ENCODE data around the gene CCSER1.

The CCSER1 gene

DNA sequence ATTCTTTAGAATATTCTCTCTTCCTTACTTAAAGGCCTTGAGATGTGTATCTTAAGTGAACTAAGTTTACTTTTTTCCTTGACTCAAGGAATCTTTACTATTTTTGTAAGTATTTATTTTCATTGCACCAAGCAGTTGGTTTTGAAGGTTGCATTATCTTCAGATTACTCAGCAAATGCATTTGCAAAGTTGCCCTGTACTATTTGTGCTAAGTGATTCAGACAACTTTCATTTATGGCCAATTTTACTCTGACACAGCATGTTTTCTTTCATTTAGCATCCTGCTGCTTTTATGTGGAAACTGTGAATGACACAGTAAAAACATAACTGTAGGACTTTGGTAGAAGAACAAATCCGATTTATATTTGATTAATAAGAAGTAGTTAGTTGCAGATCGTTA is 191.0 kb downstream of the CCSER1 start:
- Histone ChIP-seq H3K18ac (ENCODE audit: low read length) (no peak overlapping the region), H3K27me3 (ENCODE audit: control insufficient read depth in 3 of 3, insufficient read depth in 3 of 3, low read depth in 1 of 3, low read length in 3 of 3) (no peaks in the 10 kb centered on the region), H2BK120ac (ENCODE audit: low read depth, low read length) (no peak overlapping the region), H3K4me1 (ENCODE audit: control insufficient read depth in 2 of 2, insufficient read depth in 1 of 2, low read depth in 1 of 2, low read length in 2 of 2) (peaks cover 0 to 8% of the 10 kb centered on the region in 2 donors), H2AK5ac (ENCODE audit: low read depth, low read length) (no peak overlapping the region), H3K27ac (replicated peaks; ENCODE audit: low read length) (no peak overlapping the region), H3K4me2 (ENCODE audit: insufficient read depth, low read length, poor library complexity, severe bottlenecking) (no peak overlapping the region), H3K9me3 (replicated peaks in 1 of 2; ENCODE audit: control insufficient read depth in 2 of 2, insufficient read depth in 1 of 2, low read depth in 1 of 2, low read length in 2 of 2) (peaks cover 0 to 2% of the 10 kb centered on the region in 2 donors), H3K14ac (ENCODE audit: low read length) (no peak overlapping the region), H2BK12ac (ENCODE audit: low read length) (no peak overlapping the region), H4K8ac (ENCODE audit: low read depth, low read length) (no peak overlapping the region), H3K4ac (ENCODE audit: low read length) (no peak overlapping the region), H4K91ac (ENCODE audit: low read depth, low read length, poor library complexity) (no peak overlapping the region), H2BK15ac (ENCODE audit: low read length) (no peak overlapping the region), H3K23ac (ENCODE audit: low read depth, low read length, poor library complexity) (no peak overlapping the region), H3K79me1 (ENCODE audit: low read depth, low read length) (no peaks in the 10 kb centered on the region), H2BK5ac (ENCODE audit: low read length) (no peak overlapping the region), H3K4me3 (ENCODE audit: low read length in 2 of 2) (no peak overlapping the region), H3K36me3 (replicated peaks in 1 of 2; ENCODE audit: control insufficient read depth in 2 of 2, insufficient read depth in 2 of 2, low read length in 2 of 2) (no peaks in the 10 kb centered on the region), H2AFZ (ENCODE audit: low read length) (peak overlapping the region; percentile 1), H3K9ac (ENCODE audit: low read depth, low read length, poor library complexity) (no peak overlapping the region)
- no CpG with 5 or more reads among the region's 2 CpGs for whole genome bisulfite sequencing, 2 donors (ENCODE audit: extremely low coverage in 2 of 2, insufficient read length in 2 of 2, insufficient replicate concordance in 1 of 2)
- no peak for DNase-seq (ENCODE audit: low spot score)

DNA sequence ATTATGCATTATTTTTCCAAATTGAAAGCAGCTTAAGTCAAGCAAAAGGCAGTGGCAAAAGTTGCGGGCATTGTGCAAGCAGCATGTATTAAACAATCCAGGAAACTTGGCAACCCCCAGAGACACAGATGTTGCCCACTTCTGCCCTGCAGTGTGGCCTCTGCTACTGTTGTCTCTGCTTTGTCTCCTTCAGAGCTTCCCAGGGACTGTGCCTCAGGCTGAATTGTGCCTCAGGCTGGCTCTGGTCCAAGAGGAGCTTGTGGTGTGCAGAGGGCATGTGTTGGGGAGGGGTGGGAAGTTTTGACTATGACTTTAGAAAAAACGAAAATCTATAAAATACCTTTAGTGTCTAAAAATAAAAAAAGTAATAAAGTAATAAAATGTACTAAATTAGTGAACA is 201.4 kb downstream of the CCSER1 start:
- peak; percentile 8 for DNase-seq (ENCODE audit: low spot score)
- H3K14ac ChIP-seq (ENCODE audit: low read length): no peak overlapping the region
- H3K18ac ChIP-seq (ENCODE audit: low read length): no peak overlapping the region
- H2AFZ ChIP-seq (ENCODE audit: low read length): peak overlapping the region; percentile 71
- no peak overlapping the region for H3K4ac ChIP-seq (ENCODE audit: low read length)
- H3K4me1 ChIP-seq (ENCODE audit: control insufficient read depth in 2 of 2, insufficient read depth in 1 of 2, low read depth in 1 of 2, low read length in 2 of 2): peaks cover 2% of the 10 kb centered on the region in 2 donors
- no peak overlapping the region for H3K4me3 ChIP-seq (ENCODE audit: low read length in 2 of 2)
- no peak overlapping the region for H2BK5ac ChIP-seq (ENCODE audit: low read length)
- no CpG with 5 or more reads among the region's 2 CpGs for WGBS, 2 donors (ENCODE audit: extremely low coverage in 2 of 2, insufficient read length in 2 of 2, insufficient replicate concordance in 1 of 2)
- no peak overlapping the region for H3K9ac ChIP-seq (ENCODE audit: low read depth, low read length, poor library complexity)
- H3K4me2 ChIP-seq (ENCODE audit: insufficient read depth, low read length, poor library complexity, severe bottlenecking): no peak overlapping the region
- no peak overlapping the region for H3K27ac ChIP-seq (replicated peaks; ENCODE audit: low read length)
- no peaks in the 10 kb centered on the region for H3K9me3 ChIP-seq (replicated peaks in 1 of 2; ENCODE audit: control insufficient read depth in 2 of 2, insufficient read depth in 1 of 2, low read depth in 1 of 2, low read length in 2 of 2)
- H3K27me3 ChIP-seq (ENCODE audit: control insufficient read depth in 3 of 3, insufficient read depth in 3 of 3, low read depth in 1 of 3, low read length in 3 of 3): no peaks in the 10 kb centered on the region
- H3K36me3 ChIP-seq (replicated peaks in 1 of 2; ENCODE audit: control insufficient read depth in 2 of 2, insufficient read depth in 2 of 2, low read length in 2 of 2): no peaks in the 10 kb centered on the region
- no peak overlapping the region for H4K91ac ChIP-seq (ENCODE audit: low read depth, low read length, poor library complexity)
- no peak overlapping the region for H2BK120ac ChIP-seq (ENCODE audit: low read depth, low read length)
- no peak overlapping the region for H2BK12ac ChIP-seq (ENCODE audit: low read length)
- no peaks in the 10 kb centered on the region for H3K79me1 ChIP-seq (ENCODE audit: low read depth, low read length)
- H2AK5ac ChIP-seq (ENCODE audit: low read depth, low read length): no peak overlapping the region
- H2BK15ac ChIP-seq (ENCODE audit: low read length): no peak overlapping the region
- H4K8ac ChIP-seq (ENCODE audit: low read depth, low read length): no peak overlapping the region
- no peak overlapping the region for H3K23ac ChIP-seq (ENCODE audit: low read depth, low read length, poor library complexity)

DNA sequence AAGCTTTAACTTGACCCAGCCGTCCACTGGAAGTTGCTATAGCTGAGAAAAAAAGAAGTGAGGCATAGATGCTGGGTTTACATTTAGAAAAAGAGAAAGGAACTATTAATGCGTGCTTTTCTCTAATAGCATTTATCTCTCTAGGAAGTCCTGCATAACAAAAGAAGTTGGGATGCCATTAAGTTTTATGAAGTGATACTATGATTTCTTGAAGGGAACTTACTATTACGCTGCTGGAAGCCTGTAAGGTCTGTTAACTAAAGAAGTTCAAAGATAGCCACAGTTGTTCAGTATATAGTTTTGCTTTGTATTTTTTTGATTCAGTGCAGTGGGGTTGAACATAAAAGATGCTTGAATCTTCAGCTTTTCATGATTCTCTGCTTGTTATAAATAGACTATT is 203.4 kb downstream of the CCSER1 start:
- H2BK15ac ChIP-seq (ENCODE audit: low read length): no peak overlapping the region
- no peaks in the 10 kb centered on the region for H3K9me3 ChIP-seq (replicated peaks in 1 of 2; ENCODE audit: control insufficient read depth in 2 of 2, insufficient read depth in 1 of 2, low read depth in 1 of 2, low read length in 2 of 2)
- no peak overlapping the region for H3K4me3 ChIP-seq (ENCODE audit: low read length in 2 of 2)
- H3K27ac ChIP-seq (replicated peaks; ENCODE audit: low read length): no peak overlapping the region
- H3K9ac ChIP-seq (ENCODE audit: low read depth, low read length, poor library complexity): no peak overlapping the region
- H2BK5ac ChIP-seq (ENCODE audit: low read length): no peak overlapping the region
- H2AK5ac ChIP-seq (ENCODE audit: low read depth, low read length): no peak overlapping the region
- H3K36me3 ChIP-seq (replicated peaks in 1 of 2; ENCODE audit: control insufficient read depth in 2 of 2, insufficient read depth in 2 of 2, low read length in 2 of 2): no peaks in the 10 kb centered on the region
- H3K4me2 ChIP-seq (ENCODE audit: insufficient read depth, low read length, poor library complexity, severe bottlenecking): no peak overlapping the region
- H3K23ac ChIP-seq (ENCODE audit: low read depth, low read length, poor library complexity): no peak overlapping the region
- H3K4me1 ChIP-seq (ENCODE audit: control insufficient read depth in 2 of 2, insufficient read depth in 1 of 2, low read depth in 1 of 2, low read length in 2 of 2): peaks cover 2% of the 10 kb centered on the region in 2 donors
- H3K27me3 ChIP-seq (ENCODE audit: control insufficient read depth in 3 of 3, insufficient read depth in 3 of 3, low read depth in 1 of 3, low read length in 3 of 3): no peaks in the 10 kb centered on the region
- H2BK12ac ChIP-seq (ENCODE audit: low read length): no peak overlapping the region
- H4K91ac ChIP-seq (ENCODE audit: low read depth, low read length, poor library complexity): no peak overlapping the region
- WGBS, 2 donors (ENCODE audit: extremely low coverage in 2 of 2, insufficient read length in 2 of 2, insufficient replicate concordance in 1 of 2): no CpG with 5 or more reads among the region's 3 CpGs
- no peak overlapping the region for H3K18ac ChIP-seq (ENCODE audit: low read length)
- no peak overlapping the region for H4K8ac ChIP-seq (ENCODE audit: low read depth, low read length)
- no peak overlapping the region for H3K14ac ChIP-seq (ENCODE audit: low read length)
- no peak for DNase-seq (ENCODE audit: low spot score)
- H3K4ac ChIP-seq (ENCODE audit: low read length): no peak overlapping the region
- no peak overlapping the region for H2BK120ac ChIP-seq (ENCODE audit: low read depth, low read length)
- no peaks in the 10 kb centered on the region for H3K79me1 ChIP-seq (ENCODE audit: low read depth, low read length)
- H2AFZ ChIP-seq (ENCODE audit: low read length): no peak overlapping the region

DNA sequence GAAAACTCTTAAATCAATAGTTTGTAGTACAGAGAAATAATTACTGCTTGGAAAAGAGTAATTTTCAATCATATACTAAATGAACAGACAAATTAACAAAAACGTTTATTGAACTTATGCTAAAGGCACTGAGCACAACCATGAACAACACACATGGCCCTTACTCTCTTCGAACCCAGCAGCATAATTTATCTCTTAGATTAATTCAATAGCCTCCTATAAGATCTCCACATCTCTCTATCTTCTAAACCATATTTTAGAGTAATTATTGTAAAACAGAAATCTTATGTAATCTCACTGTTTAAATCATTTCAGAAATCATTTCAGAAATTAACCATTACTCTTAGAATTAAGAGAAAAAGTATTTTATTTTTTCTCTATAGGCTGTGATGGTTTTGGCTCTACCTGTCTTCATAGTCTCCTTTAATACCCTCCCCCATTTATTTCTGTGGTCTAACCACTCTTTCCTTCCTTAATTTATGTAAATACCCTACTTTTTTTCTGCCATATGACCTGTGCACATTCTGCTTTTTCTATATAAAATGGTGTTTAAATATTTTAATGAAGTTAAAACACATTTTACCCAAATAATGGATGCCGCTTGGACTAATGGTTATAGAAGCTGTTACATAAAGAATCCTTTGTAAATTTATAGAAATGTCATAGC is 218.5 kb downstream of the CCSER1 start:
- no CpG with 5 or more reads among the region's 3 CpGs for WGBS, 2 donors (ENCODE audit: extremely low coverage in 2 of 2, insufficient read length in 2 of 2, insufficient replicate concordance in 1 of 2)
- no peaks in the 10 kb centered on the region for H3K79me1 ChIP-seq (ENCODE audit: low read depth, low read length)

More for the DNA sequence above, 218.5 kb downstream of the CCSER1 start:
- H2AK5ac ChIP-seq (ENCODE audit: low read depth, low read length): no peak overlapping the region
- H3K9ac ChIP-seq (ENCODE audit: low read depth, low read length, poor library complexity): no peak overlapping the region
- H2BK120ac ChIP-seq (ENCODE audit: low read depth, low read length): no peak overlapping the region
- no peak overlapping the region for H4K91ac ChIP-seq (ENCODE audit: low read depth, low read length, poor library complexity)
- no peak overlapping the region for H3K27ac ChIP-seq (replicated peaks; ENCODE audit: low read length)
- no peak overlapping the region for H4K8ac ChIP-seq (ENCODE audit: low read depth, low read length)
- no peaks in the 10 kb centered on the region for H3K4me1 ChIP-seq (ENCODE audit: control insufficient read depth in 2 of 2, insufficient read depth in 1 of 2, low read depth in 1 of 2, low read length in 2 of 2)
- no peak overlapping the region for H3K4me2 ChIP-seq (ENCODE audit: insufficient read depth, low read length, poor library complexity, severe bottlenecking)
- H3K4me3 ChIP-seq (ENCODE audit: low read length in 2 of 2): no peak overlapping the region
- H2BK15ac ChIP-seq (ENCODE audit: low read length): no peak overlapping the region
- no peak overlapping the region for H2AFZ ChIP-seq (ENCODE audit: low read length)
- H3K4ac ChIP-seq (ENCODE audit: low read length): no peak overlapping the region
- no peak for DNase-seq (ENCODE audit: low spot score)
- H3K27me3 ChIP-seq (ENCODE audit: control insufficient read depth in 3 of 3, insufficient read depth in 3 of 3, low read depth in 1 of 3, low read length in 3 of 3): no peaks in the 10 kb centered on the region
- H3K23ac ChIP-seq (ENCODE audit: low read depth, low read length, poor library complexity): no peak overlapping the region
- no peak overlapping the region for H2BK5ac ChIP-seq (ENCODE audit: low read length)
- no peak overlapping the region for H2BK12ac ChIP-seq (ENCODE audit: low read length)
- no peaks in the 10 kb centered on the region for H3K9me3 ChIP-seq (replicated peaks in 1 of 2; ENCODE audit: control insufficient read depth in 2 of 2, insufficient read depth in 1 of 2, low read depth in 1 of 2, low read length in 2 of 2)
- H3K36me3 ChIP-seq (replicated peaks in 1 of 2; ENCODE audit: control insufficient read depth in 2 of 2, insufficient read depth in 2 of 2, low read length in 2 of 2): no peaks in the 10 kb centered on the region
- no peak overlapping the region for H3K14ac ChIP-seq (ENCODE audit: low read length)
- H3K18ac ChIP-seq (ENCODE audit: low read length): no peak overlapping the region
